Endothelial cell of umbilical vein (primary cell): ENCODE measurements around the gene CHN1.

ENCODE experiments used
- EZH2 ChIP-seq: IDR thresholded peaks from 2 replicates; pipeline ENCODE4 v1.6.1; 2012; ENCODE audit warnings: borderline replicate concordance, low read depth, mild to moderate bottlenecking, moderate library complexity, low read length, inconsistent platforms; ENCODE audit not compliant: severe bottlenecking
- FOS ChIP-seq: IDR thresholded peaks from 2 replicates; pipeline ENCODE4 v1.6.1; 2011; ENCODE audit warnings: mild to moderate bottlenecking, low read length, moderate library complexity, borderline replicate concordance; ENCODE audit not compliant: insufficient read depth
- JUN ChIP-seq: IDR thresholded peaks from 2 replicates; pipeline ENCODE4 v1.6.1; 2011; ENCODE audit warnings: borderline replicate concordance, low read depth; ENCODE audit not compliant: insufficient read length, insufficient read depth
- POLR2A ChIP-seq: IDR thresholded peaks from 2 replicates; pipeline ENCODE4 v1.6.1; 2012; ENCODE audit warnings: low read depth, mild to moderate bottlenecking, control low read depth, low read length
- TF ChIP-seq, protein P1 (sequence below), 2 donors: IDR thresholded peaks; 1 replicate in 1 of 2; 2 replicates in 1 of 2; pipeline ENCODE4 v1.5.1; 2011; ENCODE audit warnings: low read length in 2 of 2, mild to moderate bottlenecking in 2 of 2, moderate library complexity in 2 of 2, control low read depth in 1 of 2, inconsistent platforms in 1 of 2, low read depth in 1 of 2; ENCODE audit not compliant: insufficient read depth in 1 of 2; ENCODE audit errors: extremely low read depth in 1 of 2

DNA sequence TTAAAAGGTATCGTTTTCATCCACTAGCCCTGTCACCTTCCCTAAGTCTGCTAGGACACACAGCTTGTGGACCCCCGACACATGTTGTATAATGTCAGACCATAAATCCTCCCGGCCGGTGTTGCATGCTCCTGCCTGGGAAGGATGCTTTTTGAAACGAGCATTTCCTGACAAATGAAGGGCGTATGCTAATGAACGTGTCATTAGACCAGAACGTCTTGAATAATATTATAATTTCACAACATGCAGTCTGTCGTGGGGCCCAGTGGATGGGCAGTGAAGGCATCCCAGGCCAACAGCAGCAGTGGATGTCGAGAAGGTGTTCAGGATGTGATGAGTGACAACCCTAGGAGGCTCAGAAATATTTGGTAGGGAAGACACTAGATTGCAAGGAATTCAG, 248.4 kb downstream of the CHN1 start:
- TF ChIP-seq FOS = no peak
- TF ChIP-seq, protein P1, sequence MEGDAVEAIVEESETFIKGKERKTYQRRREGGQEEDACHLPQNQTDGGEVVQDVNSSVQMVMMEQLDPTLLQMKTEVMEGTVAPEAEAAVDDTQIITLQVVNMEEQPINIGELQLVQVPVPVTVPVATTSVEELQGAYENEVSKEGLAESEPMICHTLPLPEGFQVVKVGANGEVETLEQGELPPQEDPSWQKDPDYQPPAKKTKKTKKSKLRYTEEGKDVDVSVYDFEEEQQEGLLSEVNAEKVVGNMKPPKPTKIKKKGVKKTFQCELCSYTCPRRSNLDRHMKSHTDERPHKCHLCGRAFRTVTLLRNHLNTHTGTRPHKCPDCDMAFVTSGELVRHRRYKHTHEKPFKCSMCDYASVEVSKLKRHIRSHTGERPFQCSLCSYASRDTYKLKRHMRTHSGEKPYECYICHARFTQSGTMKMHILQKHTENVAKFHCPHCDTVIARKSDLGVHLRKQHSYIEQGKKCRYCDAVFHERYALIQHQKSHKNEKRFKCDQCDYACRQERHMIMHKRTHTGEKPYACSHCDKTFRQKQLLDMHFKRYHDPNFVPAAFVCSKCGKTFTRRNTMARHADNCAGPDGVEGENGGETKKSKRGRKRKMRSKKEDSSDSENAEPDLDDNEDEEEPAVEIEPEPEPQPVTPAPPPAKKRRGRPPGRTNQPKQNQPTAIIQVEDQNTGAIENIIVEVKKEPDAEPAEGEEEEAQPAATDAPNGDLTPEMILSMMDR (IDR thresholded peaks at IDR 0.05; ENCODE audit: extremely low read depth in 1 of 2, insufficient read depth in 1 of 2, low read depth in 1 of 2, low read length in 2 of 2) = no peak
- TF ChIP-seq JUN = no peak
- no peak for TF ChIP-seq POLR2A
- TF ChIP-seq EZH2 = no peak
